HG03565 (cell line): ENCODE data around the gene ZFYVE19.

Source experiments
- ATAC-seq: cut with Tn5 transposase; IDR thresholded peaks from one replicate; pipeline ENCODE4 v1.9.1; 2021; ENCODE audit warnings: mild to moderate bottlenecking, moderate library complexity; ENCODE audit not compliant: unreplicated experiment

ZFYVE19 gene

DNA sequence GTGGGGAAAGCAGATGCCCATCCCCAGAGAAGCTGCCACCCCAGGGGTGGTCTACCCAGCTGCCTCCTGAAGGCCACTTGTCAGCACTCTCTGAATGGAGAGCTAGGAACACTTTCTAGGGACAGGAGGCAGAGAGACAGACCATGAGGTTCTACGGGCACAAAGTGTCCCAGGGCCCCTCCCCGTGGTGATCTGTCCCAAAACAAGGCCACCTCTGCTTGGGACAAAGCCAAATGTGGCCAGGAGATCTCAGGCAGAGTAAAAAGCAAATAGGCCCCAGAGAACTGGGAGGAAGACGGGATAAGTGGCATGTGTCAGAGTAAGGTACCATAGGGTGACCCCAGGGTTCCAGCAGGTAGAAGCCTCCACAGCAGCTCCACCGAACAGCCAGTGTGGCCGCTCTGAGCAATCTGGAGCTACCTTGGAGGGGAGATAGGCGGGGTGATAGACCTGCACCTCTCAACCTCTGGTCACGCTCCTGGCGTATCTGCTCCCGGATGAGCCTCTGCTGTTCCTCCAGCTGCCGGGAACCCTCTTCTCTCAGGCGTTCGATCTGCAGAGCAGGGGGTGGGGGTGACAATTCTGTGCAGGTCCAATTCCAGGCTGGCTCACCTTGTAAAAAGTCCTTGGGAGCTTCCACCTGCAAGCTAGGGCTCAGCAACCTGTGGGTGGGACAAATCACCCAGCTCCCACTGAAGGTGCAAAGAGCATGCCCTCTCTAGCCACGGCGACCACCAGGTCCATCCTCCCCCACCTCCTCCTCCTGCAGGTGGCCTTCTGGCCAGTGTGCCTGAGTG, 31.0 kb upstream of the ZFYVE19 start:
- no peak for ATAC-seq

DNA sequence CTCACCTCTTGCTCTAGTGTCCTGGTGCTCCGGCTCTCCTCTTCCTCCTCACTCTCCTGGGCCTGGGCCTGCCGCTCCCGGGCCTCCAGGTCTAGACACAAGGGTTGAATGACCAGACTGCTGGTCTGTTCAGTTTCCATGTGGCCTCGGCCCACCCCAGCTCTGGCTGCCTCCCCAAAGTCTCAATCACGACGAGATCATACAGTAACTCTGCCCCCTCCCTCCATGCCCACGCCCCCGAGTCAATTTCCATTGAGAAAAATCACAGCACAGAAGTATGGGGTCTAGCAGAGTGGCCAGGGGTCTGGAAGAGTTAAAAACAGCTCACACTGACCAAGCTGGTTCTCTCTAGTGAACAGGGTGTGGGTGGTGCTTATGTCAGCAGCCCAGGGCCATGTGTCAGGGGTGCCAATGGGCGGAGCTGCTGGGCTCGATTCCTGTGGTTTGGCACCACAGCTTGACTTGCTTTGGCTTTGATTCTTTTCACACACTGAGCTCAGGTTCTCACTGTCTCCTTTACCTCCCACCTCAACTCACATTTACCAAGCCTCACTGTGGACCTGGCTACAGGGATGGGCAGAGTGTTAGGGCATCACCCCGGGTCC, 30.2 kb upstream of the ZFYVE19 start:
- no peak for ATAC-seq

- ATAC-seq: no peak
These were observed 24.2 kb upstream of the ZFYVE19 start for GRCh38 chr15:40782609-40783227.

DNA sequence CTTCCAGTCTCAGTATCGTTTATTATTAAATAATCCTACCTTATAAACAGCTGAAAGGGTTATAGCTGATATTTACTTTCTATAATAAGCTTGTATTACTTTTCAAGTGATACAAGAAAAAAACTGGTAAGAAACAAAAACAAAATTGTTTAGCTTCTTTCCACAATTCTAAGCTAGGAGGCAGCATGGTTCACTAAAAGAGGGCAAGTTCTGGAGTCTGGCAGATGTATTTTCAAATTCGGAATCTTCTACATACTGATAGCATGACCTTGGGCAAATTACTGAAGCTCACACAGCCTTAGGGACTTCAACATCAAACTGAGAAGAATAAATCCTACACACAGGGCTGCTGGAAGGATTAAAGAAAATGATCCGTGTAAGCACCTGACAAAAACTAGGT, 21.7 kb upstream of the ZFYVE19 start:
- ATAC-seq: no peak

DNA sequence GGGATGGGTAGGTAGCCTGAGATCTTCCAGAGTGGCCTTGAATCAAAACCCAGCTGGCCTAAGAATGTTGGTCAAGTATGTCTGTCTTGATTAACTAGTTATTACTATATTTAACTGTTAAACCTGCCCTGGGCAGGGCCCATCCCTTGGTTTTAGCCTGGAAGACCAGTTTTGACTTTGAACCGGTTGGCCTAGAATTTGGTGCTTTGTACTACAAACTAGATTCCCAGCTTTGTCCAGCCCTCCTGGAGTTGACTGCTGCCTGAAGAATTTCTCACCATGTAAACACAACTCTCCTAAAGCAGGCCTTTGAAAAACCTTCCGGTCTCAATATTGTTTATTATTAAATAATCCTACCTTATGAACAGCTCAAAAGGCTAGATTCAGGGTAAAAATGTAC, 21.1 kb upstream of the ZFYVE19 start:
- ATAC-seq: no peak

- no peak for ATAC-seq
These were observed 19.5 kb upstream of the ZFYVE19 start for GRCh38 chr15:40787344-40787841.

GRCh38 chr15:40787991-40788390, 18.9 kb upstream of the ZFYVE19 start:
- no peak for ATAC-seq

- ATAC-seq: no peak
These were observed 17.8 kb upstream of the ZFYVE19 start for GRCh38 chr15:40789119-40789518.

DNA sequence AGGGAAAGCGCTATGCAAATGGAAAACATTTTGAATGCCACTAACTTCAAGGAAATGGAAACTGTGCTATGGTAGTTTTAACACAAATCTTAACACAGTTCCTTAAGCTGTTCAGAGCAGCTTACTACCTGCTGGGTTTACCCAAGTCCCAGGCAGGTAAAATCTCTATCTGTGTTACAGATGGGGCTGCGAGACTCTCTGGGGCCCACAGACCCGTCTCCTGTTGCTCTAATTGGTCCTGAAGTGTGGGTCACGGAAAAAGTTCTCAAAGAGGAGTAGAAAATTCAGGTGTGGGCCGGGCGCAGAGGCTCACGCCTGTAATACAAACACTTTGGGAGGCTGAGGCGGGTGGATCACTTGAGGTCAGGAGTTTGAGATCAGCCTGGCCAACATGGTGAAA, 16.9 kb upstream of the ZFYVE19 start:
- no peak for ATAC-seq

DNA sequence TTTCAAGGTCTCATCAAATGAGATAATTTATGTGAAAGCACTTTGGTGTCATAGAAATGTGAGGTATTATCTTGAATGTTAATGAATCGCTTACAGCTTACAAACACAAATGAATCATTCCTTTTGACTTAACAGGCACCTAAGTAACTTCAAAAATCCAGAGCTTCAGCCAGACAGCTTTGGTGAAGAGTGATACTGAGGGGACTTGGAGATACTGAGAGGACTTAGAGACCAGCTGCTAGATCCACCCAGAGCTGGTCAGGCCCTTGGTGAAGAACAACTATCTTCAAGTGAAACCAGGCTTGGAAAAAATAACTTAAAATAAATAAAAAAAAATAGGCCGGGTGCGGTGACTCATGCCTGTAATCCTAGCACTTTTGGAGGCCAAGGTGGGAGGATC, 16.2 kb upstream of the ZFYVE19 start:
- no peak for ATAC-seq

DNA sequence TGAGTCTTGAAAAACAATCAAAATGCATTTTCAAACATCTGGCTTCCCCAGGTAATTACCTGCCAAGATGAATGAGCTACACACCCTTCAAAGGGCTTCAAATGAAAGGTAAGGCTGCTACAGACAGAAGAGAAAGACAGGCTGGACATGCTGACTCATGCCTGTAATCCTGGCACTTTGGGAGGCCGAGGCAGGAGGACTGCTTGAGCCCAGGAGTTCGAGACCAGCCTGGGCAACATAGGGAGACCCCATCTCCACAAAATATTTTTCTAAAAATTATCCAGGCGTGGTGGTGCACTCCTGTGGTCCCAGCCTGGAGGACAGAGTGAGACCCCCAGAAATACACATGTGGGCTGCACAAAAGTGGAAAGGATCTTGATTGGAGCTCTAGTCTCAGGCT, 14.5 kb upstream of the ZFYVE19 start:
- ATAC-seq: no peak

DNA sequence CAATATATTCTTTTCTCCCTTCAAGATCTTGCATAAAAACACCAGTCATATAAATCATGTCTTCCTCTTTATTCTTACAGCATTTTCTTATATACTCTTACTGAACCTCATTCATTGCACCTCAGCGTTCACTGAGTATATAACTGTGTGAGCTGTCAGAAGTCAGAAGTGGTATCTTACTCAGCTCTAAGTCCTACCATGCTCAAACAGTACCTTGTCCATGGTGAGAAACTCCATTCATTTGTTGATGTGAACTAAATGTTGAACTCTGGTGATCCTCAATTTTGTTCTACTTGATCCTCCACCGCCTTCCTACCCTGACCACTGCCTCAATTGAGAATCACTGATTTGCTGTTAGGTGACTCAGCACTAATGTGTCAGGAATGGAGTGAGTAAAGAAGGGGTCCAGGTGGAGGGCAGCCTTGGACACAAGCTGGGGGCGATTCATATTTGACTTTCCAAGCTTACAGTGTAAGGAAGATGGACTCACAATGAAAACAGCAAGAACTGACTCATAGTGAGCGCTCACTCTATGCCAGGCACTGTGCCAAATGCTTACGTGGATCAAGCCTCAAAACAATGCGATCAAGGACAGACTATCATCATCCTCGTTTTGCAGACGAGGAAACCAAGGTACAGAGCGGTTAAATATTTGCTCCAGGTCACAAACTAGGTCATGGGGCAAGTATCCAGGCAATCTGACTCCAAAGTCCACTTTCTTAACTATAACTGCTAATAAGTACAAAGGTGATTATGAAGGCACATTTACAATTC, 13.5 kb upstream of the ZFYVE19 start:
- ATAC-seq: no peak

- no peak for ATAC-seq
These were observed 10.8 kb upstream of the ZFYVE19 start for GRCh38 chr15:40796041-40796440.

- no peak for ATAC-seq
These were observed 10.4 kb upstream of the ZFYVE19 start for GRCh38 chr15:40796512-40796911.

DNA sequence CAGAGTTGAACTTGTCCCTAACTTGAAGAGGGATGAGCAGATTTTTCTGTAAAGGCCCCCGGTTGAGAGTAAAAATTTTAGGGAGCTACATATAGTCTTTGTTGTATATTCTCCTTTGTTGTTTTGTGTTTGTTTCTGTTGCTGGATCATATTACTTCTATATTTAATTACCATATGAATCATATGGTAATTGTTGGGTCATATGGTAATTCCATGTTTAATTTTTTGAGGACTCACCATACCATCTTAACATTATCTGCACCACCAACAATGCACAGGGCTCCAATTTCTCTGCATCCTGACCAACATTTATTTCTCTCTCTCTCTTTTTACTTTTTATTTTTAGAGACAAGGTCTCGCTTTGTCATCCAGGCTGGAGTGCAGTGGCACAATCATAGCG, 7.4 kb upstream of the ZFYVE19 start:
- ATAC-seq: no peak

GRCh38 chr15:40803076-40803475, 3.8 kb upstream of the ZFYVE19 start:
- no peak for ATAC-seq

GRCh38 chr15:40803688-40804087, 3.2 kb upstream of the ZFYVE19 start:
- ATAC-seq: no peak

DNA sequence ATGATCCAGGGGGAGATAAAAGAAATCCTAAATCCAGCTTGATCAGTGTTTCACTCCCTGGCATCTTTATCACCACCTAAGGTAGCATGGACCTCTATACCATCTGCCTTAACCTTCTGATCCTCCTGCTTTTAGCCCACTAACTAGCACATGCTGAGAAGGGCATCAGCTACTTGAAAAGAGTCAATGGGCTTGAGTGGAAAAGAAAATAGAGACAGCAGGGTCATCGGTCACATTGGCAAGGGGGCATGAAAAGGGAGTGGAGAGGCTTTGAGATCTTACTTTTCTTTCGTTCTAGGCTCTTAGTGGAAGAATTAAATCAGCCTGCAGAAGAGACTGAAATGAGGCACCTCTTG, 239 bp upstream of the ZFYVE19 start:
- ATAC-seq: no peak

DNA sequence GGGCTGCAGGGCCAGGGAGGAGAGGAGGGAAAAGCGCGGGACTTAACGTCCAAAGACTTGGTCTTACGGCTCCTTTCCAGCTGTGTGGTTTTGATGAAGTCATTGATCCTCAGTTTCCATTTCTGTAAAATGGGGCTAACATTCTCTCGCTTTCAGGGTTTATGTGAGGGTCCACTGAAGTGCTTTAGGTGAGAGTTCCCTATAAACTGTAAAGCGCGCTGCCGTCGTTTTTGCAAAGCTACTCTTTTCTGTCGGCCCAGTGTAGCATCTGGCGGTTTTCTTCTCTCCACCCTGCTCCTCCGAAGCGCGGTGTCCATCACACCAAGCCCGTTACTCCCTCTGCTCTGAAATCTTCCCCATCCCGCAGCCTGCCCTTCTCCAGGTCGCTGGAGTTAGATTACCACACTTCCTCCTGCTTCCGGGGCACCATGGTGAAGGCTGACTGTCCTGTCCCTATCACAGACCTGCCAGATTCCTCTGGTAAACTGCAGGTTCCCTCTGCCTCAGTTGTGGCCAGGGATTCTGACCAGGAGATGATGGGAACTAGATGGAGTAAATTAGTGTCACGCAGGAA, 1.1 kb downstream of the ZFYVE19 start:
- ATAC-seq: no peak

DNA sequence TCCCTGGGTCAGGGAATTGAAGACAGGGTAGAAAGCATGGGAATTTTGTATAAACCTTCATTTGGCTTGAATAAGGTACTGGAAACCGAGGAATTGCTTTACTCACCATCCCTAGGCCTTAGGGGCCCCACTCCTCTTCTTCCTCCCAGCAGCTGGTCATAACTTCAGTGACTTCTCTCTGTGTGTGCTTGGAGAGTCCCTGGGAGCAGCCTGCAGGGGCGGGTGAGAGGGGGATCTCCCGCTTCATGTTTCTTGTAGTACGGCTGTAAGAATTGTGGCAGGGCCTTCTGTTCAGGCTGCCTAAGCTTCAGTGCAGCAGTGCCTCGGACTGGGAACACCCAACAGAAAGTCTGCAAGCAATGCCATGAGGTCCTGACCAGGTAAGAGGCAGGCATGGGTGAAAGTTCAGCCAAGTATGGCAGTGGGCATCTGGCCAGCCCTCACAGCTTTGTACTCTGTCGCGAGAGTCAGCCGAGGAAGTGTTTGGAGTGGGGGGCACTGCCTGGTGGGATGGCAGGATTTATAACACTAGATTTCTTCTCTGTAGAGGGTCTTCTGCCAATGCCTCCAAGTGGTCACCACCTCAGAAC, 2.1 kb downstream of the ZFYVE19 start:
- no peak for ATAC-seq
